ENCODE measurements around the gene CHMP5.

DNA sequence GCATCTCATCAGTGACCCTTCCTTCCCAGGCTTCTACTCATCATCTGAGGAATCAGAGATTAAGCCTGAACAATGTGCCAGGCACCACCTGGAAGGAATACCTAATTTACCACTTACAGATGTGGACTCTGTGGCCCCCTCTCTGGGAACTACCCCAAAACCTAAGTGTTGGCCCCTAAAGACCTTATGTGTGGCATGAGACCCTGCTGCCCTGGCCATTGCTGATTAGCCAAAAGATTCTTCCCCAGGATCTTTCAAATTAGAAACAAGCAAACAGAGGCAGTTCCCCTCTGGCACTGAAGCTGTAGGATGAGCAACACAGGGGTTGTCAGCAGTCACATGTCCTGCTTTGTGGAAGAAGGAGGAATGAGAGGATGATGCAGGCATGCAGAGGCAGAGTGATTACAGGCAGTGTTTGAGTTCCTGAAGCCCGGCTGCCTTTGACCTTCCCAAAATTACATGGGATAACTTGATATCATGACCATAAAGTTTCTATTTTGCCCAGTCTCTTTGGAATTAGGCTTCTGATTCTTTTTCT is 14.3 kb upstream of the CHMP5 start:
- TF ChIP-seq, protein P1, sequence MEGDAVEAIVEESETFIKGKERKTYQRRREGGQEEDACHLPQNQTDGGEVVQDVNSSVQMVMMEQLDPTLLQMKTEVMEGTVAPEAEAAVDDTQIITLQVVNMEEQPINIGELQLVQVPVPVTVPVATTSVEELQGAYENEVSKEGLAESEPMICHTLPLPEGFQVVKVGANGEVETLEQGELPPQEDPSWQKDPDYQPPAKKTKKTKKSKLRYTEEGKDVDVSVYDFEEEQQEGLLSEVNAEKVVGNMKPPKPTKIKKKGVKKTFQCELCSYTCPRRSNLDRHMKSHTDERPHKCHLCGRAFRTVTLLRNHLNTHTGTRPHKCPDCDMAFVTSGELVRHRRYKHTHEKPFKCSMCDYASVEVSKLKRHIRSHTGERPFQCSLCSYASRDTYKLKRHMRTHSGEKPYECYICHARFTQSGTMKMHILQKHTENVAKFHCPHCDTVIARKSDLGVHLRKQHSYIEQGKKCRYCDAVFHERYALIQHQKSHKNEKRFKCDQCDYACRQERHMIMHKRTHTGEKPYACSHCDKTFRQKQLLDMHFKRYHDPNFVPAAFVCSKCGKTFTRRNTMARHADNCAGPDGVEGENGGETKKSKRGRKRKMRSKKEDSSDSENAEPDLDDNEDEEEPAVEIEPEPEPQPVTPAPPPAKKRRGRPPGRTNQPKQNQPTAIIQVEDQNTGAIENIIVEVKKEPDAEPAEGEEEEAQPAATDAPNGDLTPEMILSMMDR (IDR thresholded peaks at IDR 0.05) = no peak
- TF ChIP-seq POLR2A (IDR thresholded peaks at IDR 0.05) = no peak

Measured in Peyer's patch (tissue), 4 donors.